Endothelial cell of umbilical vein (primary cell): Measurements from ENCODE around the gene VWA8. TPM values are rescaled to one million over a fixed set of nuclear protein-coding genes. Genes with fewer than 3 reads are reported as not detected.
"Not testable (repeated sequence)": the region's sequence is repeated elsewhere in the genome, so short reads cannot be mapped to it uniquely, and the experiment has no call there.

Experiments used
- BruUV-seq: library from RNA; stranded (reverse); fragments of 400-500 nt; replicated peaks from 2 replicates; lab custom pipeline; 2021; lab: Mats Ljungman, UMichigan
- CTCF ChIA-PET: fragments of 300-600, 350-600 bp; sonication (Branson Sonifier 250); formaldehyde crosslinking; loops from one replicate; lab custom pipeline; 2021; ENCODE audit warnings: antibody characterized with exemption, inconsistent platforms; lab: Charles Lee
- POLR2A ChIA-PET: fragments of 300-600, 350-600 bp; sonication (Branson Sonifier 250); formaldehyde crosslinking; loops from one replicate; lab custom pipeline; 2021; ENCODE audit warnings: antibody characterized with exemption, inconsistent platforms; lab: Charles Lee
- DNase-seq: peaks from one replicate; pipeline ENCODE4 v3.0.0-alpha.2; 2011; ENCODE audit warnings: low read depth, low spot score
- FAIRE-seq: peaks from 2 replicates; lab custom pipeline; 2011; peaks lifted over from hg19 to GRCh38; lab: Jason Lieb, UNC
- H2AFZ ChIP-seq: 2 replicates; pipeline ENCODE4 v1.6.0; 2012; ENCODE audit warnings: low read depth, low read length, control low read depth, inconsistent platforms
- H3K27ac ChIP-seq: 2 replicates; pipeline ENCODE4 v1.5.1; 2011; ENCODE audit warnings: low read depth, mild to moderate bottlenecking, control low read depth, low read length, moderate library complexity; ENCODE audit not compliant: insufficient read depth
- H3K27me3 ChIP-seq, 2 experiments: 2 replicates each; pipeline versions ENCODE4 v1.6.0 to v1.6.1; 2011; ENCODE audit warnings: low read length in 2 of 2, mixed read lengths in 1 of 2; ENCODE audit not compliant: control insufficient read depth in 2 of 2, insufficient read depth in 2 of 2
- H3K36me3 ChIP-seq, 2 experiments: 2 replicates in 1 of 2; 3 replicates in 1 of 2; pipeline ENCODE4 v1.5.1; 2011; ENCODE audit warnings: low read length in 2 of 2, mild to moderate bottlenecking in 1 of 2, moderate library complexity in 1 of 2; ENCODE audit not compliant: control insufficient read depth in 2 of 2, insufficient read depth in 2 of 2; ENCODE audit errors: extremely low read depth in 1 of 2
- H3K4me1 ChIP-seq: 3 replicates; pipeline ENCODE4 v1.5.1; 2011; ENCODE audit warnings: mild to moderate bottlenecking, low read length; ENCODE audit not compliant: control insufficient read depth, insufficient read depth; ENCODE audit errors: extremely low read depth
- H3K4me2 ChIP-seq: 2 replicates; pipeline ENCODE4 v1.6.1; 2011; ENCODE audit warnings: low read length, control low read depth, mixed read lengths; ENCODE audit not compliant: insufficient read depth
- H3K4me3 ChIP-seq, 3 experiments: fragments of 200-600 bp in 1 of 3; sonication (generic), shearing (Covaris generic) in 1 of 3; replicated peaks in 1 of 3; 2 replicates each; pipeline ENCODE4 v1.5.1; 2011 to 2016; ENCODE audit warnings: control low read depth in 3 of 3, low read length in 3 of 3, mild to moderate bottlenecking in 2 of 3, inconsistent platforms in 1 of 3, low read depth in 1 of 3, moderate library complexity in 1 of 3; ENCODE audit not compliant: insufficient read depth in 1 of 3
- H3K79me2 ChIP-seq: 2 replicates; pipeline ENCODE4 v1.6.0; 2012; ENCODE audit warnings: low read length, inconsistent platforms; ENCODE audit not compliant: control insufficient read depth, insufficient read depth
- H3K9ac ChIP-seq: replicated peaks from 2 replicates; pipeline ENCODE3; 2011; ENCODE audit warnings: low read length, control low read depth; ENCODE audit not compliant: insufficient read depth; ENCODE audit errors: extremely low read depth
- H3K9me1 ChIP-seq: replicated peaks from 3 replicates; pipeline ENCODE4 v1.6.0; 2011; ENCODE audit warnings: mild to moderate bottlenecking, low read length; ENCODE audit not compliant: control insufficient read depth, insufficient read depth; ENCODE audit errors: extremely low read depth
- H3K9me3 ChIP-seq: replicated peaks from 2 replicates; pipeline ENCODE4 v1.5.1; 2012; ENCODE audit warnings: low read length, inconsistent platforms; ENCODE audit not compliant: control insufficient read depth, insufficient read depth
- H4K20me1 ChIP-seq: replicated peaks from 2 replicates; pipeline ENCODE3; 2011; ENCODE audit warnings: mild to moderate bottlenecking, low read length; ENCODE audit not compliant: control insufficient read depth, insufficient read depth; ENCODE audit errors: extremely low read depth
- GATA2 ChIP-seq: IDR thresholded peaks from 2 replicates; pipeline ENCODE4 v1.7.0; 2011; ENCODE audit warnings: low read depth, mild to moderate bottlenecking, moderate library complexity, mixed read lengths, low read length; ENCODE audit not compliant: insufficient read length, insufficient read depth
- MYC ChIP-seq: IDR thresholded peaks from one replicate; pipeline ENCODE4 v1.6.1; 2011; ENCODE audit warnings: mild to moderate bottlenecking, low read depth, low read length
- POLR2A ChIP-seq: IDR thresholded peaks from 2 replicates; pipeline ENCODE4 v1.6.1; 2012; ENCODE audit warnings: low read depth, mild to moderate bottlenecking, control low read depth, low read length
- POLR2AphosphoS5 ChIP-seq: IDR thresholded peaks from 2 replicates; pipeline ENCODE4 v1.6.1; 2012; ENCODE audit warnings: low read depth, mild to moderate bottlenecking, control low read depth, low read length, moderate library complexity; ENCODE audit not compliant: insufficient read depth
- dilution Hi-C: fragments of 300-500 bp; cut with MboI; formaldehyde crosslinking; loops from one replicate; pipeline ENCODE4 v1.15.0; 2019; ENCODE audit warnings: low sequenced_read_pairs; ENCODE audit not compliant: extremely low pct_ligation_motif_present
- intact Hi-C: fragments of 100-400 bp; cut with micrococcal nuclease; formaldehyde crosslinking; loops from one replicate; pipeline ENCODE4 v1.10.0; 2022
- polyA plus RNA-seq, 4 experiments: library from polyadenylated mRNA; depleted of rRNA in 3 of 4; stranded (reverse) in 3 of 4; unstranded in 1 of 4; fragments of >200 nt; gene quantifications; 2 replicates each; pipeline versions ENCODE4 v1.2.1 to v1.2.3, GENCODE V29; 2011 to 2012; ENCODE audit warnings: missing spikeins in 1 of 4
- total RNA-seq: library from RNA; stranded (reverse); gene quantifications from 2 replicates; pipeline ENCODE4 v1.2.3, GENCODE V29; 2021
- TF ChIP-seq, protein P1 (sequence below): IDR thresholded peaks from 2 replicates; pipeline ENCODE4 v1.6.1; 2011; ENCODE audit not compliant: insufficient read depth, insufficient read length

Gene VWA8
- total and polyA plus RNA-seq, 2 donors (not counting 3 experiments of a cell fraction or from before 2014, with no cell fraction given): 2.9 to 11.3 TPM

DNA sequence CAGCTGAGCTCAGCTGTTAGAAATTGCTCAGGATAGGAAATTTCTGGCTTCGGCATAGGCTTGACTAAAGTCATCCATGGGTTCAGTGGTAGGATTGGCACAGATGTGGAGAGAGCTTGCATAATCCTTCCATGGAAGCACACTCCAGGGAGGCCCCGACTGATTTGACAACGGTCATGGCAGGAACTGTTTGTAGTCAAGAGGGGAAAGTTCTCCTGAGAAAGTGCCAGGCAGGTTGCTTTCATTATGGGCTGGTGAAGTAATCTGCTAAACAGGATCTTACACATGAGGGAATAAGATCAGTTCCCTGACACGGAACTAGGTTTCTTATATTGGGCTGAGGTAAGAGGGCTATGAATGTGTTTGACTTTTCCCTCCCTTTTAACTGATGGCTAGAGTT, 383.5 kb downstream of the VWA8 start:
- no peaks in the 10 kb centered on the region for H3K9me3 ChIP-seq
- no peak overlapping the region for H3K27ac ChIP-seq
- POLR2A ChIA-PET: no interaction called here
- TF ChIP-seq GATA2 (no peak), POLR2A (no peak), POLR2AphosphoS5 (no peak), MYC (no peak)
- TF ChIP-seq, protein P1, sequence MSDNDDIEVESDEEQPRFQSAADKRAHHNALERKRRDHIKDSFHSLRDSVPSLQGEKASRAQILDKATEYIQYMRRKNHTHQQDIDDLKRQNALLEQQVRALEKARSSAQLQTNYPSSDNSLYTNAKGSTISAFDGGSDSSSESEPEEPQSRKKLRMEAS: no peak
- dilution Hi-C loops (no loop called here), intact Hi-C loops (no loop called here)
- H3K4me2 ChIP-seq: no peak overlapping the region
- no peak overlapping the region for H2AFZ ChIP-seq
- H4K20me1 ChIP-seq: no peaks in the 10 kb centered on the region
- H3K79me2 ChIP-seq: no peaks in the 10 kb centered on the region
- FAIRE-seq: peak; percentile 62
- no peaks in the 10 kb centered on the region for H3K36me3 ChIP-seq
- CTCF ChIA-PET: interaction anchor here (0.8 to 2.1 kb wide), 4 partner anchors 12 to 75 kb away, joined by 3 to 9 read pairs (median 3); no protein-coding TSS in a partner anchor
- no peak overlapping the region for H3K9ac ChIP-seq
- H3K4me3 ChIP-seq: no peak overlapping the region
- BruUV-seq: no TSS peak
- no peaks in the 10 kb centered on the region for H3K4me1 ChIP-seq
- H3K9me1 ChIP-seq: no peaks in the 10 kb centered on the region
- no peak for DNase-seq
- H3K27me3 ChIP-seq: no peaks in the 10 kb centered on the region

DNA sequence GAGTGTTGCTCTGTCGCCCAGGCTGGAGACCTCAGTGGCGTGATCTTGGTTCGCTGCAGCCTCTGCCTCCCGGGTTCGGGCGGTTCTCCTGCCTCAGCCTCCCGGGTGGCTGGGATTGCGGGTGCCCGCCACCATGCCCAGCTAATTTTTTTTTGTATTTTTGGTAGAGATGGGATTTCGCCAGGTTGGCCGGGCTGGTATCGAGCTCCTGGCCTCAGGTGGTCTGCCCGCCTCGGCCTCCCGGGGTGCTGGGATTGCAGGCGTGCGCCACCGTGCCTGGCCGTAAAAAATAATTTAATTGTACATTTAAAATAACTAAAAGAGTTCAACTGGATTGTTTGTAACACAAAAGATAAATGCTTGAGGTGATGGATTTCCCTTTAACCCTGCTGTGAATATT, 387.3 kb downstream of the VWA8 start:
- H3K79me2 ChIP-seq, intact Hi-C loops, H4K20me1 ChIP-seq, BruUV-seq, H3K27me3 ChIP-seq, H3K36me3 ChIP-seq, H3K4me1 ChIP-seq, H3K9me3 ChIP-seq, POLR2A ChIA-PET, dilution Hi-C loops, FAIRE-seq, DNase-seq, H2AFZ ChIP-seq, H3K27ac ChIP-seq, H3K9me1 ChIP-seq, H3K4me3 ChIP-seq, CTCF ChIA-PET, H3K4me2 ChIP-seq, H3K9ac ChIP-seq: not testable (repeated sequence)

DNA sequence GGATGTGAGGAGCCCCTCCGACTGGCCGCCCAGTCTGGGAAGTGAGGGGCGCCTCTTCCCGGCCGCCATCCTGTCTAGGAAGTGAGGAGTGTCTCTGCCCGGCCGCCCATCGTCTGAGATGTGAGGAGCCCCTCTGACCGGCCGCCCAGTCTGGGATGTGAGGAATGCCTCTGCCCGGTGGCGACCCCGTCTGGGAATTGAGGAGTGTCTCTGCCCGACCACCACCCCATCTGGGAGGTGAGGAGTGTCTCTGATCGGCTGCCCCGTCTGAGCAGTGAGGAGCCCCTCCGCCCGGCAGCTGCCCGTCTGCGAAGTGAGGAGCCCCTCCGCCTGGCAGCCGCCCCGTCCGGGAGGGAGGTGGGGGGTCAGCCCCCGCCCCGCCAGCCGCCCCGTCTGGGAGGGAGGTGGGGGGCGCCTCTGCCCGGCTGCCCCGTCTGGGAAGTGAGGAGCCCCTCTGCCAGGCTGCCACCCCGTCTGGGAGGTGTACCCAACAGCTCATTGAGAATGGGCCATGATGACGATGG, 389.0 kb downstream of the VWA8 start:
- H2AFZ ChIP-seq, H3K36me3 ChIP-seq, dilution Hi-C loops, DNase-seq, H3K4me2 ChIP-seq, H3K4me3 ChIP-seq, FAIRE-seq, POLR2A ChIA-PET, CTCF ChIA-PET, BruUV-seq, H3K27me3 ChIP-seq, intact Hi-C loops, H3K27ac ChIP-seq, H4K20me1 ChIP-seq, H3K9me3 ChIP-seq, H3K9ac ChIP-seq, H3K4me1 ChIP-seq, H3K9me1 ChIP-seq, H3K79me2 ChIP-seq: not testable (repeated sequence)
